Thyroid gland (tissue), 4 donors: ENCODE data around the gene PUSL1. TPM values are rescaled to one million over a fixed set of nuclear protein-coding genes. Genes with fewer than 3 reads are reported as not detected.

ENCODE experiments used
- DNase-seq, 2 donors: peaks; one replicate each; pipeline ENCODE4 v3.0.0-alpha.2; 2019
- H3K27ac ChIP-seq, 3 donors: fragments of 200-600 bp; sonication (generic); 1 replicate in 2 of 3; 2 replicates in 1 of 3; pipeline ENCODE4 v1.5.1; 2016 to 2019; ENCODE audit warnings: mild to moderate bottlenecking in 1 of 3, moderate library complexity in 1 of 3
- H3K27me3 ChIP-seq: fragments of 200-600 bp; sonication (generic); one replicate; pipeline ENCODE4 v1.5.1; 2019
- H3K36me3 ChIP-seq, 2 donors: fragments of 200-600 bp; sonication (generic); one replicate each; pipeline ENCODE4 v1.5.1; 2016 to 2019
- H3K4me1 ChIP-seq, 2 donors: fragments of 200-600 bp; sonication (generic); one replicate each; pipeline ENCODE4 v1.5.1; 2017 to 2019
- H3K4me3 ChIP-seq, 3 donors: fragments of 200-600 bp; sonication (generic); replicated peaks in 1 of 3; 1 replicate in 2 of 3; 2 replicates in 1 of 3; pipeline ENCODE4 v1.5.1; 2016; ENCODE audit warnings: mild to moderate bottlenecking in 1 of 3
- H3K9me3 ChIP-seq: fragments of 200-600 bp; sonication (generic); one replicate; pipeline ENCODE4 v1.5.1; 2017
- CTCF ChIP-seq, 6 experiments: fragments of 200-600 bp in 3 of 6; fragments of 450-650 bp in 3 of 6; sonication (generic) in 3 of 6; IDR thresholded peaks; one replicate each; pipeline ENCODE4 v1.5.1; 2016 to 2019; ENCODE audit warnings: antibody characterized with exemption in 6 of 6, mild to moderate bottlenecking in 2 of 6, inconsistent platforms in 1 of 6, moderate library complexity in 1 of 6
- POLR2A ChIP-seq, 2 donors: fragments of 450-650 bp; IDR thresholded peaks; one replicate each; pipeline ENCODE4 v1.6.1; 2017; ENCODE audit warnings: antibody characterized with exemption in 2 of 2, mild to moderate bottlenecking in 2 of 2, moderate library complexity in 1 of 2
- WGBS, 2 donors: methylation state at CpG; one replicate each; pipeline ENCODE4 v1.1.5; 2017; 5-methylcytosine and 5-hydroxymethylcytosine counted together
- intact Hi-C: fragments of 100-400 bp; cut with DNase I; formaldehyde crosslinking; loops from one replicate; pipeline ENCODE4 v1.15.1; 2023
- total RNA-seq, 4 donors: library from RNA; depleted of rRNA; stranded (reverse); fragments of >200 nt; gene quantifications; one replicate each; pipeline ENCODE4 v1.2.3, GENCODE V29; 2016

Gene PUSL1
- total RNA-seq, 4 donors from 2014 or later, result 24.0 to 41.4 (median 28.0) TPM

DNA sequence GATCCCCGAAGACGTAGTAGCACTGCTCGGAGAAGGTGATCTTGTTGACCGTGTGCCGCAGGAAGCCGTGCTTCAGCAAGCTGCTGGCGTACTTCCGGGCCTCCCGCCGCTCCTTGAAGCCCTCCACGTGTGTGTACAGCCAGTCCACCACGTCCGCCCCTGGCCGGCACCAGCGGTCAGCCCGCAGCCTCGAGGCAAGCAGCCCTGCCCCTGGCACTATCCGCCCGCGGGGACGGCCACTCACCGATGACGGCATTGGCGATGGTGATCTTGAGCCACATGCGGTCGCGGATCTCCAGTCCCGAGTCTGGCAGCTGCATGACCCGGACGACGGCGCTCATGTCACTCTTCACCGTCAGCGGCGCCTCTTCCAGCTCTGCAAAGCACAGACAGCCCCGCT, 29.9 kb downstream of the PUSL1 start:
- intact Hi-C loops, result no loop called here
- 94 to 96% methylated on average over 28 to 30 of the region's 36 CpGs for WGBS, 2 donors
- Histone ChIP-seq H3K4me1 (no peaks in the 10 kb centered on the region), H3K4me3 (no peak overlapping the region), H3K9me3 (no peaks in the 10 kb centered on the region), H3K27me3 (no peaks in the 10 kb centered on the region), H3K27ac (no peak overlapping the region), H3K36me3 (peaks cover 10 to 43% of the 10 kb centered on the region in 2 donors)
- no peak for DNase-seq
- TF ChIP-seq POLR2A (IDR thresholded peaks at IDR 0.05) (no peak), CTCF (IDR thresholded peaks at IDR 0.05) (no peak)

DNA sequence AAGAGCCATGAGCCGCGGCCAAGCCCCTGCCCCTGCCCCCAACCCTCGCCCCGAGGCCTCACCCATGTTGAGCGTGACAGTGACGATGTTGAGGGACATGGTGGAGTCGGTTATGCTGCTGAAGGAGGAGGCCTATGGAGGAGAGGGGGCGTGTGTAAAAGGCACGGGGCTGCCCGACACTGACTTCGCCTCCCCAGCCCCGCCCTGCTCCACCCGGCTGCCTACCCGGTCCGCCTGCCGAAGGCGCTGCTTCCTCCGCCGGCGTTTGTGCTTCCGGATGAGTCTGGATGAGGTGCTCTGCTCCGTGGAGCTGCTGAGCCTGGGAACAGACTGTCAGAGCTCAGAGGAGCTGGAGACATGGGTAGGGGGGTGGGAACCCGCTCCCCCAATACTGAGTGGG, 31.8 kb downstream of the PUSL1 start:
- intact Hi-C loops, result no loop called here
- Histone ChIP-seq H3K27ac (no peak overlapping the region), H3K4me1 (peaks cover under 1 to 8% of the 10 kb centered on the region in 2 donors), H3K4me3 (no peak overlapping the region), H3K36me3 (peaks cover 10 to 43% of the 10 kb centered on the region in 2 donors), H3K9me3 (no peaks in the 10 kb centered on the region), H3K27me3 (no peaks in the 10 kb centered on the region)
- WGBS, 2 donors, result 93 to 95% methylated on average over 14 to 22 of the region's 23 CpGs
- TF ChIP-seq POLR2A (IDR thresholded peaks at IDR 0.05) (no peak), CTCF (IDR thresholded peaks at IDR 0.05) (no peak)
- DNase-seq, result no peak

DNA sequence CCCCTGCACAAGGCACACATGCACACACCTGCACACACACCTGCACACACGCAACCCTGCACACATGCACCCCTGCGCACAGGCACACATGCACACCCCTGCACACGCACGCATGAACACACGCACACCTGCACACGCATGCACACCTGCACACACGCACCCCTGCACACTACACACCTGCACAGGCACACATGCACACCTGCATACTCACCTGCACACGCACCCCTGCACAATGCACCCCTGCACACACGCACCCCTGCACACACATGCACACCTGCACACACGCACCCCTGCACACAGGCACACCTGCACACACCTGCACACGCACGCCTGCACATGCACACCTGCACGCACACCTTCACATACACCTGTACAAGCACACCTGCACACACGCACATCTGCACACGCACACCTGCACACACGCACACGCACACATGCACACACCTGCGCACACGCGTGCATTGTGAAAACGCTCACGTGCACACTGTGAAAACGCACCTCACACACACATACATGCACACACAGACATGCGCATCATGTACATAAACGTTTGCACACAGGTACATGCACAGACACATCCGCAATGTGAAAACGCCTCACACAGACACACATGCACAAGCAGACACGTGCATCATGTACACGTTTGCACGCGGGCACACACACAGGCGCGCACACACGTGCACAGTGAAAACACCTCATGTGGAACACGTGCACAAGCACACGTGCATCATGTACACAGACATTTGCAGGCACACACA, 32.6 kb downstream of the PUSL1 start:
- no peaks in the 10 kb centered on the region for H3K9me3 ChIP-seq
- intact Hi-C loops, result no loop called here
- no peak for TF ChIP-seq POLR2A (IDR thresholded peaks at IDR 0.05)
- TF ChIP-seq CTCF (IDR thresholded peaks at IDR 0.05), result no peak
- H3K27me3 ChIP-seq, result no peaks in the 10 kb centered on the region
- H3K4me3 ChIP-seq, result no peak overlapping the region
- no peak for DNase-seq
- peaks cover 10 to 43% of the 10 kb centered on the region in 2 donors for H3K36me3 ChIP-seq
- H3K4me1 ChIP-seq, result peaks cover 5 to 16% of the 10 kb centered on the region in 2 donors
- H3K27ac ChIP-seq, result no peak overlapping the region
- WGBS, 2 donors, result 93% methylated on average over 36 of the region's 36 CpGs

DNA sequence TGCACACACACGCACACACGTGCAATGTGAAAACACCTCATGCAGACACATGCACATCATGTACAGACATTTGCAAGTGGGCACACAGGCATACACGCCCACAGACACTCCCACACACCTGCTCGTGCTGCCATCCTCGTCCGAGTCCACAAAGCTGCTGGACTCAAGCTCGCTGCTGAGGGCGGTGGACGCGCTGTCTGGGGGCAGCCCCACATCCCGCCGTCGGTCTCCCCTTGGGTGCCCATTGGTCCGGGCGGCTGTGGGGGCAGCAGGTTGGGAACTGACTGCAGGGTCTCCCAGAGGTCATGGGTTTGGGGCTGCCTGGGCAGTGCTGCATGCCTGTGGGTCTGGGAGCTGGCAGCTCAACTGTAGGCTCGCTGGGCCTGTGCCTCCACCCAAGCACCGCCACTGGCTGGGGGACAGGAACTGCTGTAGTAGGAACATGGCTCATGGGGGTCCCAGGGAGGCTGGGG, 33.2 kb downstream of the PUSL1 start:
- TF ChIP-seq POLR2A (IDR thresholded peaks at IDR 0.05) (no peak), CTCF (IDR thresholded peaks at IDR 0.05) (no peak)
- intact Hi-C loops, result no loop called here
- H3K27me3 ChIP-seq, result no peaks in the 10 kb centered on the region
- no peak for DNase-seq
- H3K4me3 ChIP-seq, result no peak overlapping the region
- no peak overlapping the region for H3K27ac ChIP-seq
- 92 to 94% methylated on average over 8 to 16 of the region's 17 CpGs for WGBS, 2 donors
- peaks cover 10 to 37% of the 10 kb centered on the region in 2 donors for H3K36me3 ChIP-seq
- no peaks in the 10 kb centered on the region for H3K9me3 ChIP-seq
- peaks cover 10 to 22% of the 10 kb centered on the region in 2 donors for H3K4me1 ChIP-seq

DNA sequence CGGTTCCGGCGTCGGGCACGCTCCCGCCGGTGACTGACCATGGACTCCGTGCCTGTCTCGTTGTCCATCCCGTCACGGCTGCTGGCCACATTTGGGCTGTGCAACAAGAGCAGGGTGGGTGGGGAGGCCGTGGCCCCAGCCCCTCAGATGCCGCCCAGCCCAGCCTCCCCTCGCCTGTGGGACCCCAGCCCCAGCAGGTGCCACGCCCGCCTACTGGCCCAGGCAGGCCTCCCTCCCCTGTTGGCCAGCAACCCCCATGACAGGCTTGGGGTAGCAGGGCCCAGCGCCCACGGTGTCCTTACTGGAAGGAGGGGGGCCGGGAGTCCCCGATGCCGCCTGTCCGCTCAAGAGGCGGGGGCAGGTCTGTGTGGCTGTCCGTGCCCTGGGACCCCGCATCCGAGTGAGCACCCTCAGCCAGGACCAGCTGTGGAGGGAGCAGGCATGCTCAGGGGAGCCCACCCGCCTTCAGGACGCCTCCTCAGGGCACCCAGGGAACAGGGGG, 33.7 kb downstream of the PUSL1 start:
- 85 to 90% methylated on average over 8 to 23 of the region's 28 CpGs for WGBS, 2 donors
- Histone ChIP-seq H3K27ac (no peak overlapping the region), H3K4me3 (no peak overlapping the region), H3K27me3 (no peaks in the 10 kb centered on the region), H3K36me3 (peaks cover 10 to 37% of the 10 kb centered on the region in 2 donors), H3K4me1 (peaks cover 15 to 28% of the 10 kb centered on the region in 2 donors), H3K9me3 (no peaks in the 10 kb centered on the region)
- DNase-seq, result no peak
- intact Hi-C loops, result no loop called here
- TF ChIP-seq POLR2A (IDR thresholded peaks at IDR 0.05), result no peak
- no peak for TF ChIP-seq CTCF (IDR thresholded peaks at IDR 0.05)
